Measurements from ENCODE around the gene FLVCR2.

DNA sequence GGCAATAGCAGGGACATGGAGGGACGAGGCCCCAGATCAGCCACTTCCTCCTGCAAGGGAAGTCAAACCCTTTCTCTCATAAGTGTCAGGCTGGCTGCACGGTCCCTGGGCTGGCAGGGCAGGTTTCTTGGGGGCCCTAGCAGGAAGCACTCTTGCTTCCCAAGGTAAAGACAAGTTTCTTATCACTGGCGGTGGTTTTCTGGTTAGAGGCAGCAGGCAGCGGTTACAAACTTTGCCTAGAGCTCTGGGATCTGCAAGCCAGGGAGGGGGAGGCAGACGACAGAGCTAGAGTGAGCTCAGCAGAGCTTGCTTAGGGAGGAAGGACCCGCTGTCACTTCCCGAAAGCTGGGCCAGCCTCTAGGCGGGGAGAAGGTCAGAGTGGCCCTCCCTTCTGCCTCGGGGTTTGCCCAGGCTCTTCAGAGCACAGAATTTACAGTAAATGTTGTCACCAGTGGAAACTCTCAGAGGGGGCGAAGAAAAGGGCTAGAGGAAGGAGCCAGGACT, 35.8 kb upstream of the FLVCR2 start:
- TF ChIP-seq, protein P1, sequence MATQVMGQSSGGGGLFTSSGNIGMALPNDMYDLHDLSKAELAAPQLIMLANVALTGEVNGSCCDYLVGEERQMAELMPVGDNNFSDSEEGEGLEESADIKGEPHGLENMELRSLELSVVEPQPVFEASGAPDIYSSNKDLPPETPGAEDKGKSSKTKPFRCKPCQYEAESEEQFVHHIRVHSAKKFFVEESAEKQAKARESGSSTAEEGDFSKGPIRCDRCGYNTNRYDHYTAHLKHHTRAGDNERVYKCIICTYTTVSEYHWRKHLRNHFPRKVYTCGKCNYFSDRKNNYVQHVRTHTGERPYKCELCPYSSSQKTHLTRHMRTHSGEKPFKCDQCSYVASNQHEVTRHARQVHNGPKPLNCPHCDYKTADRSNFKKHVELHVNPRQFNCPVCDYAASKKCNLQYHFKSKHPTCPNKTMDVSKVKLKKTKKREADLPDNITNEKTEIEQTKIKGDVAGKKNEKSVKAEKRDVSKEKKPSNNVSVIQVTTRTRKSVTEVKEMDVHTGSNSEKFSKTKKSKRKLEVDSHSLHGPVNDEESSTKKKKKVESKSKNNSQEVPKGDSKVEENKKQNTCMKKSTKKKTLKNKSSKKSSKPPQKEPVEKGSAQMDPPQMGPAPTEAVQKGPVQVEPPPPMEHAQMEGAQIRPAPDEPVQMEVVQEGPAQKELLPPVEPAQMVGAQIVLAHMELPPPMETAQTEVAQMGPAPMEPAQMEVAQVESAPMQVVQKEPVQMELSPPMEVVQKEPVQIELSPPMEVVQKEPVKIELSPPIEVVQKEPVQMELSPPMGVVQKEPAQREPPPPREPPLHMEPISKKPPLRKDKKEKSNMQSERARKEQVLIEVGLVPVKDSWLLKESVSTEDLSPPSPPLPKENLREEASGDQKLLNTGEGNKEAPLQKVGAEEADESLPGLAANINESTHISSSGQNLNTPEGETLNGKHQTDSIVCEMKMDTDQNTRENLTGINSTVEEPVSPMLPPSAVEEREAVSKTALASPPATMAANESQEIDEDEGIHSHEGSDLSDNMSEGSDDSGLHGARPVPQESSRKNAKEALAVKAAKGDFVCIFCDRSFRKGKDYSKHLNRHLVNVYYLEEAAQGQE (IDR thresholded peaks at IDR 0.05; ENCODE audit: borderline replicate concordance): no peak
- TF ChIP-seq, protein P2, sequence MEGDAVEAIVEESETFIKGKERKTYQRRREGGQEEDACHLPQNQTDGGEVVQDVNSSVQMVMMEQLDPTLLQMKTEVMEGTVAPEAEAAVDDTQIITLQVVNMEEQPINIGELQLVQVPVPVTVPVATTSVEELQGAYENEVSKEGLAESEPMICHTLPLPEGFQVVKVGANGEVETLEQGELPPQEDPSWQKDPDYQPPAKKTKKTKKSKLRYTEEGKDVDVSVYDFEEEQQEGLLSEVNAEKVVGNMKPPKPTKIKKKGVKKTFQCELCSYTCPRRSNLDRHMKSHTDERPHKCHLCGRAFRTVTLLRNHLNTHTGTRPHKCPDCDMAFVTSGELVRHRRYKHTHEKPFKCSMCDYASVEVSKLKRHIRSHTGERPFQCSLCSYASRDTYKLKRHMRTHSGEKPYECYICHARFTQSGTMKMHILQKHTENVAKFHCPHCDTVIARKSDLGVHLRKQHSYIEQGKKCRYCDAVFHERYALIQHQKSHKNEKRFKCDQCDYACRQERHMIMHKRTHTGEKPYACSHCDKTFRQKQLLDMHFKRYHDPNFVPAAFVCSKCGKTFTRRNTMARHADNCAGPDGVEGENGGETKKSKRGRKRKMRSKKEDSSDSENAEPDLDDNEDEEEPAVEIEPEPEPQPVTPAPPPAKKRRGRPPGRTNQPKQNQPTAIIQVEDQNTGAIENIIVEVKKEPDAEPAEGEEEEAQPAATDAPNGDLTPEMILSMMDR (IDR thresholded peaks at IDR 0.05; ENCODE audit: poor library complexity, severe bottlenecking): no peak
- TF ChIP-seq EZH2 (IDR thresholded peaks at IDR 0.05; ENCODE audit: borderline replicate concordance, insufficient read depth, low read length, poor library complexity, severe bottlenecking) (no peak), TAF1 (IDR thresholded peaks at IDR 0.05; ENCODE audit: low read depth) (no peak), EP300 (conservative IDR thresholded peaks at IDR 0.05; ENCODE audit: poor library complexity, severe bottlenecking) (no peak), POLR2AphosphoS5 (IDR thresholded peaks at IDR 0.05) (no peak), MXI1 (conservative IDR thresholded peaks at IDR 0.05; ENCODE audit: poor library complexity, severe bottlenecking) (no peak), SMC3 (conservative IDR thresholded peaks at IDR 0.05; ENCODE audit: poor library complexity) (no peak), RAD21 (conservative IDR thresholded peaks at IDR 0.05) (no peak)

Data from neural cell (in vitro differentiated cells).